DOHH2 (cell line): ENCODE results near the gene PATL2.

Experiments used
- H3F3A ChIP-seq: fragments of 200-600 bp; sonication (generic), shearing (Covaris generic); 2 replicates; pipeline ENCODE4 v1.6.0; 2016; ENCODE audit warnings: antibody characterized with exemption, mild to moderate bottlenecking; ENCODE audit not compliant: control insufficient read depth, insufficient read depth
- H3K27ac ChIP-seq: fragments of 200-600 bp; sonication (generic); 2 replicates; pipeline ENCODE4 v1.5.1; 2014; ENCODE audit warnings: low read depth, mild to moderate bottlenecking, low read length, moderate library complexity
- H3K27me3 ChIP-seq: fragments of 200-600 bp; sonication (generic); 2 replicates; pipeline ENCODE4 v1.6.1; 2014; ENCODE audit warnings: mild to moderate bottlenecking, low read length, mixed read lengths; ENCODE audit not compliant: control insufficient read depth
- H3K36me3 ChIP-seq: fragments of 200-600 bp; sonication (generic); 2 replicates; pipeline ENCODE4 v1.6.1; 2014; ENCODE audit warnings: mild to moderate bottlenecking, low read length, moderate library complexity, mixed read lengths; ENCODE audit not compliant: control insufficient read depth
- H3K4me1 ChIP-seq: fragments of 200-600 bp; sonication (generic); 2 replicates; pipeline ENCODE4 v1.6.1; 2014; ENCODE audit warnings: mild to moderate bottlenecking, low read length, mixed read lengths; ENCODE audit not compliant: control insufficient read depth
- H3K4me2 ChIP-seq: fragments of 200-600 bp; sonication (generic); 2 replicates; pipeline ENCODE4 v1.6.0; 2014; ENCODE audit warnings: mild to moderate bottlenecking, low read length, moderate library complexity
- H3K4me3 ChIP-seq: fragments of 200-600 bp; sonication (generic); 2 replicates; pipeline ENCODE4 v1.5.1; 2014; ENCODE audit warnings: mild to moderate bottlenecking, low read length, mixed read lengths
- H3K79me2 ChIP-seq: fragments of 200-600 bp; sonication (generic); 2 replicates; pipeline ENCODE4 v1.6.1; 2014; ENCODE audit warnings: mild to moderate bottlenecking, low read length, mixed read lengths; ENCODE audit not compliant: control insufficient read depth
- H3K9me2 ChIP-seq: fragments of 200-600 bp; sonication (generic); replicated peaks from 2 replicates; pipeline ENCODE4 v1.6.1; 2014; ENCODE audit warnings: mild to moderate bottlenecking, low read length, mixed read lengths; ENCODE audit not compliant: control insufficient read depth
- H3K9me3 ChIP-seq: fragments of 200-600 bp; sonication (generic); 2 replicates; pipeline ENCODE4 v1.6.1; 2014; ENCODE audit warnings: antibody characterized with exemption, low read length, mixed read lengths; ENCODE audit not compliant: control insufficient read depth, insufficient read depth
- H4K20me1 ChIP-seq: fragments of 200-600 bp; sonication (generic); 2 replicates; pipeline ENCODE4 v1.6.0; 2014; ENCODE audit warnings: low read depth, mild to moderate bottlenecking, antibody characterized with exemption, low read length, moderate library complexity; ENCODE audit not compliant: control insufficient read depth, insufficient read depth
- EZH2phosphoT487 ChIP-seq: fragments of 200-600 bp; sonication (generic); IDR thresholded peaks from 2 replicates; pipeline ENCODE4 v1.6.1; 2017; ENCODE audit warnings: borderline replicate concordance, mild to moderate bottlenecking, antibody characterized with exemption, low read length, moderate library complexity, mixed read lengths
- TF ChIP-seq, protein P1 (sequence below): fragments of 200-600 bp; sonication (generic); IDR thresholded peaks from one replicate; pipeline ENCODE4 v1.5.1; 2014; ENCODE audit warnings: antibody characterized with exemption, mild to moderate bottlenecking, low read depth, low read length; ENCODE audit not compliant: poor library complexity, severe bottlenecking

Gene PATL2

DNA sequence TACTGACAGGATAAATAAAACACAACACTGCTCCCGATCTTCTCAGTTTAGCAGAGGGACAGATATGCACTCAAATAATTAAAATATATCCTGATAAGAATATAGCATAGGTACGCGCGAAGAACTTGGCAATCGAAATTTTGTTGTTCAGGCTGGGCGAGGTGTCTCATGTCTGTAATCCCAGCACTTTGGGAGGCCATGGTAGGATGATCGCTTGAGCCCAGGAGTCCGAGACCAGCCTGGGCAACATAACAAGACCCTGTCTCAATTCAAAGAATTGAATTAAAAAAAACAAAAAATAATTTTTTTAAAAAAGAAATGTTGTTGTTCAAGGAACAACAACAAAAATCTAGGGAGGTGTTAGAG lies 7.8 kb upstream of the PATL2 start:
- no peak overlapping the region for H3K4me3 ChIP-seq
- H3K79me2 ChIP-seq: peaks cover 20% of the 10 kb centered on the region
- peaks cover 51% of the 10 kb centered on the region for H3K36me3 ChIP-seq
- peaks cover 62% of the 10 kb centered on the region for H3F3A ChIP-seq
- peaks cover 91% of the 10 kb centered on the region for H3K4me1 ChIP-seq
- H3K27ac ChIP-seq: peak overlapping the region; percentile 69
- no peak for TF ChIP-seq EZH2phosphoT487
- TF ChIP-seq, protein P1, sequence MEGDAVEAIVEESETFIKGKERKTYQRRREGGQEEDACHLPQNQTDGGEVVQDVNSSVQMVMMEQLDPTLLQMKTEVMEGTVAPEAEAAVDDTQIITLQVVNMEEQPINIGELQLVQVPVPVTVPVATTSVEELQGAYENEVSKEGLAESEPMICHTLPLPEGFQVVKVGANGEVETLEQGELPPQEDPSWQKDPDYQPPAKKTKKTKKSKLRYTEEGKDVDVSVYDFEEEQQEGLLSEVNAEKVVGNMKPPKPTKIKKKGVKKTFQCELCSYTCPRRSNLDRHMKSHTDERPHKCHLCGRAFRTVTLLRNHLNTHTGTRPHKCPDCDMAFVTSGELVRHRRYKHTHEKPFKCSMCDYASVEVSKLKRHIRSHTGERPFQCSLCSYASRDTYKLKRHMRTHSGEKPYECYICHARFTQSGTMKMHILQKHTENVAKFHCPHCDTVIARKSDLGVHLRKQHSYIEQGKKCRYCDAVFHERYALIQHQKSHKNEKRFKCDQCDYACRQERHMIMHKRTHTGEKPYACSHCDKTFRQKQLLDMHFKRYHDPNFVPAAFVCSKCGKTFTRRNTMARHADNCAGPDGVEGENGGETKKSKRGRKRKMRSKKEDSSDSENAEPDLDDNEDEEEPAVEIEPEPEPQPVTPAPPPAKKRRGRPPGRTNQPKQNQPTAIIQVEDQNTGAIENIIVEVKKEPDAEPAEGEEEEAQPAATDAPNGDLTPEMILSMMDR: no peak
- H3K27me3 ChIP-seq: no peaks in the 10 kb centered on the region
- no peaks in the 10 kb centered on the region for H3K9me3 ChIP-seq
- H3K4me2 ChIP-seq: peak overlapping the region; percentile 42
- peaks cover 17% of the 10 kb centered on the region; the same call in 1 of the 2 replicates for H4K20me1 ChIP-seq
- no peaks in the 10 kb centered on the region for H3K9me2 ChIP-seq

DNA sequence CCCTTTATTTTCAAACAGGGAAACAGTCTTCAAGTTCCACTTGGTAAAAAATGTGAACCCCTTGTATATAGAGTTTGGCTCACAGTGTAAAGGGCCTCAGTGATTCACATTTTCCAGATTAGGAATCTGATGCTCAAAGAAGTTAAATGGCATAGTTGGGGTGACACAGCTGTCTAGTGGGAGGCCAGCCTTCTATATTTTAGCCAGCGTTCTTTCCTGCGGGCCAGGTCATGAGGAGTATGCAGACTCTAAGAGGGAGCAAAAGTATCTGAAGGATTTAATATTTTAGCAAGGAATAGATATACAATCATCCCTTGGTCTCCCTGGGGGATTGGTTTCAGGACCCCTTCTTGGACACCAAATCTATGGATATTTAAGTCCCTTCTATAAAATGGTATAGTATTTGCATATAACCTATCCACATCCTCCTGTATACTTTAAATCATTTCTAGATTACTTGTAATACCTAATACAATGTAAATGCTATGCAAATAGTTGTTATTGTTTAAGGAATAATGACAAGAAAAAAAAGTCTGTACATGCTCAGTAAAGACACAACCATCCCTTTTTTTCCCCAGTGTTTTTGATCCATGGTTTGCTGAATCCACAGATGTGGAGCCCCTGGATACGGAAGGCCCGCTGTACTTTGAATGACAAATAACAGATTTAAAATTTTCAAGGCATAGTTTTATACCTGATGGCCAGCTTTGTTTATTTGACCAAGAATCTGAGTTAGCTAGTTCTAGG lies 7.2 kb upstream of the PATL2 start:
- H3F3A ChIP-seq: peaks cover 66% of the 10 kb centered on the region
- peaks cover 21% of the 10 kb centered on the region; the same call in 1 of the 2 replicates for H4K20me1 ChIP-seq

DNA sequence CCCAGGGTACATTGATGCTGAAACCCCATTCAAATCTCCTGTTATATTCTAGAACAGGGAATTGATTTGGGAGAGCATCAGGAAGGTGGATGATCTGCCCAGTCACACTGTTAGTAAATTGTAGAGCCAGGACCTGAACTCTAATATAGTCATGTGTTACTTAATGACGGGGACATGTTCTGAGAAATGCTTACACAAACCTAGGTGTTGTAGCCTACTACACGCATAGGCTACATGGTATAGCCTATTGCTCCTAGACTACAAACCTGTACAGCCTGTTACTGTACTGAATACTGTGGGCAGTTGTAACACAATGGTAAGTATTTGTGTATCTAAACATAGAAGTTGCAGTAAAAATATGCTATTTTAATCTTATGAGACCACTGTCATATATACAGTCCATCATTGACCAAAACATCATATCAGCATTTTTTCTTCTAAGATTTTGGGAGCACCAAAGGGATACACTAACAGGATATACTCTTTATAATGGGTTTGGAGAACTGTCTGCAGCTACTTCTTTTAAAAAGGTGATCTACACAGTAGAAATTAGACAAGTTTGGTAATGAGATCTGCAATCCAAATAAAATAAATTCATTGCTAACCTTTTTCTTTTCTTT lies 6.0 kb upstream of the PATL2 start:
- Histone ChIP-seq H3K79me2 (peaks cover 38% of the 10 kb centered on the region), H3K36me3 (peaks cover 69% of the 10 kb centered on the region), H3K27ac (no peak overlapping the region; the same call in 1 of the 2 replicates), H3K9me2 (no peaks in the 10 kb centered on the region), H4K20me1 (peaks cover 33% of the 10 kb centered on the region; the same call in 1 of the 2 replicates), H3F3A (peaks cover 70% of the 10 kb centered on the region), H3K27me3 (no peaks in the 10 kb centered on the region), H3K9me3 (no peaks in the 10 kb centered on the region), H3K4me1 (peaks cover 87% of the 10 kb centered on the region), H3K4me2 (no peak overlapping the region), H3K4me3 (no peak overlapping the region)
- TF ChIP-seq EZH2phosphoT487: no peak
- TF ChIP-seq, protein P1: no peak

More for the DNA sequence above, 7.2 kb upstream of the PATL2 start:
- TF ChIP-seq, protein P1: no peak
- TF ChIP-seq EZH2phosphoT487: no peak
- H3K4me2 ChIP-seq: 0 out of 2 replicates have a peak overlapping the region, but pooled peaks have one; percentile 7
- H3K27me3 ChIP-seq: no peaks in the 10 kb centered on the region
- H3K4me3 ChIP-seq: no peak overlapping the region
- H3K79me2 ChIP-seq: peaks cover 26% of the 10 kb centered on the region
- H3K9me3 ChIP-seq: no peaks in the 10 kb centered on the region
- H3K9me2 ChIP-seq: no peaks in the 10 kb centered on the region
- H3K36me3 ChIP-seq: peaks cover 57% of the 10 kb centered on the region
- H3K27ac ChIP-seq: no peak overlapping the region
- H3K4me1 ChIP-seq: peaks cover 91% of the 10 kb centered on the region
